ENCODE measurements around the gene KRTAP13-2.

Gene KRTAP13-2, protein sequence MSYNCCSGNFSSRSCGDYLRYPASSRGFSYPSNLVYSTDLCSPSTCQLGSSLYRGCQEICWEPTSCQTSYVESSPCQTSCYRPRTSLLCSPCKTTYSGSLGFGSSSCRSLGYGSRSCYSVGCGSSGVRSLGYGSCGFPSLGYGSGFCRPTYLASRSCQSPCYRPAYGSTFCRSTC

DNA sequence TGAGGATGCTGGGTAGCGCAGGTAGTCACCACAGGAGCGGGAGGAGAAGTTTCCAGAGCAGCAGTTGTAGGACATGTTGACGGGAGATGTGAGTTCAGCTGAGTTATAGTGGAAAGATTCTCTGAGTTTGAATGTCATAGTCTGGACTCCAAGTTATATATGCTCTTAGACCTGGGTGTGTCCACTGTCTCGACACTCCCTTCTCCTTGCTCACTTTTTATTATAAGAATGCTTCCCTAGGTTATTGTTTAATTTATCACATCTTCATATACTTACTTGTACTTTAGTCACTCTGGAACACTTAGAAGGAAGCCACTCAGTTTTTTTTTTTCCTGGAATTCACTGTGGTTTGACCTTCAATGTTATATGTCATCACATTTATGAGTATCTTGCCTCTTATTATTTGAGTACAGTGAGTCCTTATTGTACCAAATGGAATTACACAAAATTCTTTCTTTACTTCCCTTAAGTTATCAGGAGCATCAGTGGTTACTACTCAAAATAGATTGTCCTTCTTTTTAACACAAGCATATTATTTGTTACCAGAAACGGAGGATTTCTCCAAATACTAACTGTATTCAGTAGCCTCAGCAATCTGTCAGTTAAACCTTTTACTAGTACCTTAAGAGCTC lies at the start of gene KRTAP13-2:
TSS of gene KRTAP13-2 (minus strand) at position 133 of the 632 bp plus-strand sequence. CDS start at position 75, 58 bp downstream.
- Mint-ChIP-seq H3K4me1 (ENCODE audit: low read depth) (no peaks in the 10 kb centered on the region), H3K4me3 (no peak within 1 kb of the TSS), H3K27me3 (peaks cover 2% of the 10 kb centered on the region), H3K27ac (no peak within 1 kb of the TSS), H3K9me3 (ENCODE audit: low read depth) (no peaks in the 10 kb centered on the region), H3K36me3 (no peaks in the 10 kb centered on the region)

DNA sequence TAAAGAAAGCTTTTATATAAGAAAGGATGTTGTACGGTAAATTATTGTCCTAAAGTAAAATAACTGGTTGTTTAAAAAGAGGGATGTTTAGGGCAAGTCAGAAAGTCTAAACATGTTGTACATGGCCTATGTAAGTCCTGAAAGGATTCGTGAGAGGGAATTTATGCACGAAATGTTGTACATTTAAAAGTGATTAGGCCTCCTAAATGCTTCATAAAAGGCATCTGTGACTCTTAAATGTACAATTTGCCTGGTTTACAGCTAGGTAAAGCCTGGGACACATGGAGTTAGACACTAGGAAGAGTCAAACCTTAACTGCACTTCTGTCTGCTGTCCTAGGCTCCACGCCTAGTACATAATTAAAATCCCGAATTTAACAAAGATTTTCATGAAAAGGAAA lies 43.9 kb upstream of the KRTAP13-2 start:
- no peaks in the 10 kb centered on the region for H3K4me1 Mint-ChIP-seq (ENCODE audit: low read depth)
- no peaks in the 10 kb centered on the region for H3K27me3 Mint-ChIP-seq
- no peak overlapping the region for H3K27ac Mint-ChIP-seq

DNA sequence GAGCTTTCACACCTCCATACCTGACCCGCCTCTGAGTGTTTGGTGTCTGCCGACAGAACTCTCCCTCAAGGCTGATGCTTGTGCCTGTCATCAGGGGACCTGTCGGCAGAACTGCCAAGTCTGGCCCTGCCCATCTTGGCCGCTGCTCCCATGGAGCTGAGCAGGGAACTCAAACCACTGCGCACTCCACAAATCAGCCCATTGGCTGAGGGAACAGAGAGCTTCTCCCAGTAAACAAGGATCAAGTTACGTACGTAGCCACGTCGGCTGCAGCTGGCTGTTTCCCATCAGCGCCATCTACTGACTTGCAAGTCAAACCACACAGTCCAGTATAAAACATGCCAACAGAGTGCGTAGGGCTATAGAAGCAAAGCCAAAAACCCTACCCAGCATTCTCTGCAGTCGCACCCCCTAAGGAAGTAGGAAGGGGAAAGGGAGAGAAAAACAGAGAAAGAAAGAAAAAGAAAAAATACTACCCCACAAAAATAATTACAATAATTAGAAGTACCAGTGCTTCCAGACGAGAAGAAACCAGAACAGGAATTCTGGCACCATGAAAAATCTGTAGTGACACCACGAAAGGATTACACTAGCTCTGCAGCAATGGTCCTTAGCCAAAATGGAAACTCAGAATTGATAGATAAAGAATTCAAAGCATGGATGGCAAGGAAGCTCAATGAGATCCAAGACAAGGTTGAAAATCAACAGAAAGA lies 36.9 kb upstream of the KRTAP13-2 start:
- Mint-ChIP-seq H3K27me3 (peaks cover 16% of the 10 kb centered on the region), H3K27ac (no peak overlapping the region), H3K4me3 (no peak overlapping the region), H3K9me3 (ENCODE audit: low read depth) (peaks cover 14% of the 10 kb centered on the region), H3K4me1 (ENCODE audit: low read depth) (no peaks in the 10 kb centered on the region), H3K36me3 (no peaks in the 10 kb centered on the region)

More for the DNA sequence above, 43.9 kb upstream of the KRTAP13-2 start:
- peaks cover 11% of the 10 kb centered on the region for H3K9me3 Mint-ChIP-seq (ENCODE audit: low read depth)
- no peaks in the 10 kb centered on the region for H3K36me3 Mint-ChIP-seq
- H3K4me3 Mint-ChIP-seq = no peak overlapping the region

DNA sequence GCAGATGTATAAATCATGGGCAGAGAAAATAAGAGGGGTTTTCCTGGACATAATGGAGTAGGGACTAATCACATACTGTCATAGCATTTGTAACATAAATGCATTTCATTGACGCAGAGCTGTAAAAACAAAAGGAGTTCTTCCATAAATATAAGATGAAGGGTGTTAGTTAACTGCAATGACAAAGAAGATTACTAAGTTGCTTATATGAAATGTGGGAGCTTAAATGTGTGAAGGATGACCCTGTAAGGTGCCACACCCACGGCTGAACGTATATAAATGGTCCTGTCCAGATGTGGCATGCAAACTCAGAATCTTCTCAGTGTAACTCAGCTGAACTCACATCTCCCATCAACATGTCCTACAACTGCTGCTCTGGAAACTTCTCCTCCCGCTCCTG lies 23.7 kb upstream of the KRTAP13-2 start, which contains the start of gene KRTAP13-1:
TSS of gene KRTAP13-1 (plus strand) at position 301 of the 400 bp plus-strand sequence. CDS start at position 357, 56 bp downstream.
- Mint-ChIP-seq H3K27me3 (peaks cover 5% of the 10 kb centered on the region), H3K9me3 (ENCODE audit: low read depth) (peaks cover 3% of the 10 kb centered on the region), H3K36me3 (no peaks in the 10 kb centered on the region), H3K27ac (no peak within 1 kb of the TSS), H3K4me1 (ENCODE audit: low read depth) (no peaks in the 10 kb centered on the region), H3K4me3 (no peak within 1 kb of the TSS)

DNA sequence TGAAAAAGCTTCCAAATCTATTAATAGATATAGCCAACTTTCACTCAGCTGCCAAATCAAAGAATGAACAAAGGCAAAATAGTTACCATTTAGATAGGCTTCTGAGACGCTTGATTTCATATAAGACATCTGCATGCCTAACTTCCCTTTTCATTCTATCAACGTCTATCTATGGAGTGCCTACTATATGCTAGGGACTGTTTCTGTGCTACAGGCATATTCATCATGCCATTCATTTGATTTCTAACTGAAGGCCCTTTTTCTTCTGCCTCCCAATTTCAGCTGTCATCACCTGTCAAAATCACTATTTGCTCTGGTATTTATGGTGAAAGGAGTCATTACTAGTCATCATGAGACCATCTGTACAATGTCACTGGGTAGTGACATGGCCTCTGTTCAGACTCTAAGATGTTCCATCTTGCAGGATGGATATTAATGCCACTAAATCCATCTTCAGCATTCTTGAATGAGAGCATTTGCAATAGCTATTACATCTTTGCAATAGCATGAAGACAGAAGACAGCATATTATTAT lies 19.5 kb upstream of the KRTAP13-2 start:
- Mint-ChIP-seq H3K27me3 (peaks cover 2% of the 10 kb centered on the region), H3K4me1 (ENCODE audit: low read depth) (no peaks in the 10 kb centered on the region), H3K36me3 (no peaks in the 10 kb centered on the region), H3K4me3 (no peak overlapping the region), H3K9me3 (ENCODE audit: low read depth) (peaks cover 6% of the 10 kb centered on the region), H3K27ac (no peak overlapping the region)

DNA sequence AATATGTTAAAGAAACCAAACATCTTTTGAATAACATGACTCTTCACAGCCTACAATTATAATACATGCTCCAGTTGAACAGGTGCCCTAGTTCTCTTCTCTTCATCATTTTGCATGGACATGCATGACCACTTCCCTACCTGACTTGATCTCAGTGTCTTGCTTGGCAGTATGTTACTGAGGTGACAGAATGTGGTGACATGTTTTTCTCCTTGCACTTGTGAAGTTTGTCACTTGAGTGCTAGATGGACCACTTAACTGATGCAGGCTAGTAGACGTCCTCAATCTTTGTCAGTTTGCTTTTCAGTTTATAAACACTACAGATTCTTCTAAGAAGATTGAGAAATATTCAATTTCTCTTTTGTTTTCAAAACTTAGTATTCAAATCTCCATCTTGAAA lies 10.1 kb upstream of the KRTAP13-2 start:
- no peaks in the 10 kb centered on the region for H3K9me3 Mint-ChIP-seq (ENCODE audit: low read depth)

DNA sequence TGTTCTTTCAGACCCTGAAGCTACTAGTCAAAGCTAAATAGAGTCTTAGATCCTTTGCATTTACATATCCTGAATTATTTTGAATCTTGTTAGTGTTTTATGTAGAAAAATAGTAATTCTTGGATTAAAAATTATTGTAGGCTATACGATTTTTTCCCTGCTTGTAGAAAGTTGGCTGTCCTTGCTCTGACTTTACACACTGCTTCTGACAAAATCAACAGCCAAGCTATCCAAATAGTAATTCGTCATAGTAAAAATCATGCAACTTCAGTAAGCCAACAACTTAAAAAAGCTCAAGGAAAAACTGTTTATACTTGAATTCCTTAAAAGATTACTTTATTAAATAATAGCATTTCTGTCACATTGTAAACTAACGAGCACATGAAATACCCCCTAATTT lies 16.2 kb downstream of the KRTAP13-2 start:
- Mint-ChIP-seq H3K4me1 (ENCODE audit: low read depth) (no peaks in the 10 kb centered on the region), H3K4me3 (no peak overlapping the region), H3K27ac (no peak overlapping the region), H3K9me3 (ENCODE audit: low read depth) (no peaks in the 10 kb centered on the region), H3K27me3 (peaks cover 8% of the 10 kb centered on the region), H3K36me3 (no peaks in the 10 kb centered on the region)

More for the DNA sequence above, 10.1 kb upstream of the KRTAP13-2 start:
- Mint-ChIP-seq H3K27me3 (peaks cover 3% of the 10 kb centered on the region), H3K4me3 (no peak overlapping the region), H3K4me1 (ENCODE audit: low read depth) (no peaks in the 10 kb centered on the region), H3K36me3 (no peaks in the 10 kb centered on the region), H3K27ac (no peak overlapping the region)

DNA sequence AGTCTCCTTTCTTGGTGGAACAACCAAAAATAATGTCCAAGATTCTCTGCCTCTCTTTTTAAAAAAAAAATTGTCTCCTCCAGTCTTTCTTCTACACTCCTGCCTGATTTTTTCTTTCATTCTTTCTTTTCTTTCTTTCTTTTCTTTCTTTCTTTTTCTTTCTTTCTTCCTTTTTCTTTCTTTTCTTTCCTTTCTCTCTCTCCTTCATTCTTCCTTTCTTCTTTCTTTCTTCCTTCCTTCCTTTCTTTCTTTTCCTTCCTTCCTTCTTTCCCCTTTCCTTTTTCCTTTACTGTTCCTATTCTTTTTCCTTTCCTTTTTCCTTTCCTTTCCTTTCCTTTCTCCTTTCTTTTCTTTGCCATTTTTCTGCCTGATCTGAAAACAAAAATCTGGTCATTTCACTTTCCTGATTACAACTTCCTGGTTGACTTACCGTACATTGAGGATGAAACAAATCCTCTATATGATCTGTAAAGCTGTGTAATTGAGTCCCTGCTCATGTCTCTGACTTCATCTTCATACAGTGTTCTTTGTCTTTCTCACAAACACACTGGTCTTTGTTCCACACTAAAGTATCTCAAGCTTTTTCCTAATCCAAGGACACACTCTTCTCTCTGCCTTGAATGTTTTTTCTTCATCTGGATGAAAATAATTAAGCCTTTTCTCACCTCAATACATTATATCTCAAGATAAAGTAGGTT lies 17.6 kb downstream of the KRTAP13-2 start:
- Mint-ChIP-seq H3K36me3 (no peaks in the 10 kb centered on the region), H3K27ac (no peak overlapping the region), H3K4me3 (no peak overlapping the region), H3K4me1 (ENCODE audit: low read depth) (no peaks in the 10 kb centered on the region), H3K9me3 (ENCODE audit: low read depth) (no peaks in the 10 kb centered on the region), H3K27me3 (peaks cover 5% of the 10 kb centered on the region)

DNA sequence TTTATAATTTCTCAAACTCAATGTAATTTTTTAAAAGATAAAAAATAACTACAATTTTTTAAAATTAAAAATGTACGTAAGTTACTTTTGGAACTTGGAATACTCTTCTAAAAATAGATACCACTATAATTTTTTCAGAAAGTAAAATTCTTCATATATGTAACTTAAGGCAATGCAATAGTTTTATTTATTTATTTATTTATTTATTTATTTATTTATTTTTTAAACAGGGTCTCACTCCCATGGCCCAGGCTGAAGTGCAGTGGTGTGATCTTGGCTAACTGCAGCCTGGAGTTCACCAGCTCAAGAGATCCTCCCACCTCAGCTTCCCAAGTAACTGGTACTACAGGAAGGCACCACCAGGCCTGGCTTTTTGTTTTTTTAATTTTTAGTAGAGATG lies 20.5 kb downstream of the KRTAP13-2 start:
- Mint-ChIP-seq H3K4me3 (no peak overlapping the region), H3K27me3 (peaks cover 5% of the 10 kb centered on the region), H3K9me3 (ENCODE audit: low read depth) (no peaks in the 10 kb centered on the region), H3K4me1 (ENCODE audit: low read depth) (no peaks in the 10 kb centered on the region), H3K36me3 (no peaks in the 10 kb centered on the region), H3K27ac (no peak overlapping the region)

DNA sequence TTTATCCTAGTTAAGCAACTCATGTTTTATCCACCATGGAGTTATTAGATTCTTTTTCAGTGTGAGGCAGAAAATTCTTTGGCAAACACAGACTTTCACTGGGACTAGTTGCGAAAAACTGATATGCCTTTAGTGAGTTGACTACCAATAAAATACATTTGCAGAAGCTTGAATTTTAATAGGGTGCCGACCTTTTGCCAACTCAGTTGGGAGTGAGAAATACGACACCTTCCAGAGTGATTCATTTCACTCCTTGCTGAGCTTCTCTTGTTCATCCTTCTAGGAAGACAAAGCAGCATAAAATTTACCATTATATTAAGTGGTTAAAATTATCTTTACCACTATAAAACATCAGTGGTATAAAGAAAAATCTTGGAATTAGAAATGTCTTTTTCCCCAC lies 22.5 kb downstream of the KRTAP13-2 start:
- Mint-ChIP-seq H3K27me3 (peaks cover 1% of the 10 kb centered on the region), H3K36me3 (no peaks in the 10 kb centered on the region), H3K4me3 (no peak overlapping the region), H3K4me1 (ENCODE audit: low read depth) (no peaks in the 10 kb centered on the region), H3K27ac (no peak overlapping the region), H3K9me3 (ENCODE audit: low read depth) (no peaks in the 10 kb centered on the region)

DNA sequence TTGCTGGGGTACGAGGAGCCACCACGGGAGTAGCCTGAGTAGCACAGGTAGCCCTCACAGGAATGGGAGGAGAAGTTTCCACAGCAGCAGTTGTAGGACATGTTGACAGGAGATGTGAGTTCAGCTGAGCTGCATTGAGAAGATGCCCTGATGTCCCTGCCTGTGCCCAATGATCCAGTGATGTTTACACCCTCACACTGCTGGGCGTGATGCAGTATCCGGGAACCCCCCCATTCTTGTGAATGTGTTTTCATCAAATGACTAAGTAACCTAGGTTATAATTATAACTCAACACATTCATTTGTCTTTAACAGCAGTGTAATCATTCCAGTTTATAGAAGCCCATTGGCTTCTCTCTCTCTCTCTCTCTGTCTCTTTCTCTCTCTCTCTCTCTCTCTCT lies 23.6 kb downstream of the KRTAP13-2 start, which contains the start of gene KRTAP23-1:
TSS of gene KRTAP23-1 (minus strand) at position 101 of the 400 bp plus-strand sequence. CDS start at position 101, 0 bp downstream.
- Mint-ChIP-seq H3K27ac (no peak within 1 kb of the TSS), H3K27me3 (peaks cover 2% of the 10 kb centered on the region), H3K36me3 (no peaks in the 10 kb centered on the region), H3K4me1 (ENCODE audit: low read depth) (no peaks in the 10 kb centered on the region), H3K9me3 (ENCODE audit: low read depth) (no peaks in the 10 kb centered on the region), H3K4me3 (no peak within 1 kb of the TSS)

DNA sequence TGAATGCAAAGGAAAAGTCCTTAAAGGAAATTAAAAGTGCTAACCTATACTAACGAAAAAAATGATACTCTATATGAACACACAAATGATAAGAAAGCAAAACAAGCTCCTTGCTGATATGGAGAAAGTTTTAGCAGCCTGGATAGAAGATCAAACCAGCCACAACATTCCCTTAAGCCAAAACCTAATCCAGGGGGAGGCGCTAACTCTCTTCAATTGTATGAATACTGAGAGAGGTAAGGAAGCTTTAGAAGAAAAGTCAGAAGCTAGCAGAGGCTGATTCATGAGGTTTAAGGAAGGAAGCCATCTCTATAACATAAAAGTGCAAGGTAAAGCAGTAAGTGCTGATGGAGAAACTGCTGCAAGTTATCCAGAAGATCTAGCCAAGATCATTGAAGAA lies 27.1 kb downstream of the KRTAP13-2 start:
- Mint-ChIP-seq H3K27me3 (peaks cover 9% of the 10 kb centered on the region), H3K4me1 (ENCODE audit: low read depth) (no peaks in the 10 kb centered on the region), H3K9me3 (ENCODE audit: low read depth) (no peaks in the 10 kb centered on the region), H3K27ac (no peak overlapping the region), H3K4me3 (no peak overlapping the region), H3K36me3 (no peaks in the 10 kb centered on the region)

DNA sequence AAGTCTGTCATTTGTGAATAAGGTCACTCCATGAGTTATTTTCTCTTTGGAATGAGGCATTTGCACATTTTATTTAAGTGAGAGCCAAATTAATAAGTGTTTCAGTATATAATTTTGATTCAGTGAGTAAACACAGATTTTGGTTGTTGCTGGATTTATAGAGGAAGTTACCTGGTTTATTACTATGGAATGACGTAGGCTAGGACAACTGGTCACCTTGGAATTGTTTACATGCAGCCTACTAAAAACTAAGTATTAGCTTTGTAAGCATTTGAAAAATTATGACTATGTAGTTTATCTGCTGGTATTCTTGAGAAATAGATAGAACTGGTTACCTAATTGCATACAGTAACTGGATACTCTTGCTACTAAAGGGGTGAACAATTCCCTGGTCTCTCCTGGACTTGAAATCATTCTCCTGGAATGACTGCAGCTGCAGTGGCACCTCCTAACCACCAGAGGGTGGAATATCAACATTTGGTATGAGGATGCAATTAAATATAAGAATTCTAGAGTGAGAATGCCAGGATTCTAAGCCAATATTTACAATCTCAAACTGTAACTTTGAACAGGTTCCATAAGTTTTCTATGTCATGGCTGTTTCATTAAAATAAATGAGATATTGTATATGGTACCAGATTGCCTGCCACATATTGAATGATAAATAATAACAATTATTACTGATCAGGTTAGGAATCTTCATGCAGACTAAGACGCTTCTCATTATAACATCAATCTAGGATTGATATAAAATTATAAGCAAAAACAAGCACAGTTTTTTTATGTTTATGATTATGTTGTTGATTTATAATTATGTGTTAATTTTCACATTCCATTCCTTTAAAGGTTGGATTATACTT lies 31.1 kb downstream of the KRTAP13-2 start:
- Mint-ChIP-seq H3K4me1 (ENCODE audit: low read depth) (no peaks in the 10 kb centered on the region), H3K9me3 (ENCODE audit: low read depth) (no peaks in the 10 kb centered on the region), H3K27ac (no peak overlapping the region), H3K27me3 (peaks cover 9% of the 10 kb centered on the region), H3K36me3 (no peaks in the 10 kb centered on the region), H3K4me3 (no peak overlapping the region)

DNA sequence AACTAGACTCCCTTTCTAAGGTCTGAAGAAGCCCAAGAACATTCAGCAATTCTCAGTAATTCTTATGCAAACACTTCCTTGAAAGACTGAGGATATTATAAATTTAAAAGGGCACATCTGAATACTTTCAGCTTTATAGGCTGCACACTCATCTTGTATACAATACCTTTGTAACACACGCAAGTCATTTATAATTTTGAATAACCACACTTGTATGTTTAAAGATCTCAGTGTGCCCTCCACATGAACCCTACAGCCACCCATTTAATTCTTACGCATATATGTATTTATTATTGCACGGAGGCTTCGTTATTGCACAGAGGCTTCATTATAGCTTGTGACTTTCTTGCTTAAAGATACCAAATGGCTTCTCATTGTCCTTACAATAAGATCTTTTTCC lies 33.4 kb downstream of the KRTAP13-2 start:
- Mint-ChIP-seq H3K36me3 (no peaks in the 10 kb centered on the region), H3K4me1 (ENCODE audit: low read depth) (no peaks in the 10 kb centered on the region), H3K27ac (no peak overlapping the region)

More for the DNA sequence above, 33.4 kb downstream of the KRTAP13-2 start:
- H3K27me3 Mint-ChIP-seq = peaks cover 7% of the 10 kb centered on the region
- no peaks in the 10 kb centered on the region for H3K9me3 Mint-ChIP-seq (ENCODE audit: low read depth)
- no peak overlapping the region for H3K4me3 Mint-ChIP-seq
